HUES6 (cell line): ENCODE results near the gene PEPD.

ENCODE experiments used
- H3K27ac ChIP-seq: 2 replicates; pipeline ENCODE4 v1.7.0; 2013; ENCODE audit warnings: low read depth, mild to moderate bottlenecking, low read length, inconsistent platforms
- H3K27me3 ChIP-seq: 2 replicates; pipeline ENCODE4 v1.6.1; 2013; ENCODE audit warnings: low read length; ENCODE audit not compliant: control insufficient read depth, insufficient read depth
- H3K36me3 ChIP-seq: 2 replicates; pipeline ENCODE4 v1.6.1; 2013; ENCODE audit warnings: low read length; ENCODE audit not compliant: control insufficient read depth, insufficient read depth
- H3K4me1 ChIP-seq: 2 replicates; pipeline ENCODE4 v1.6.1; 2013; ENCODE audit warnings: low read length; ENCODE audit not compliant: control insufficient read depth, insufficient read depth
- H3K4me3 ChIP-seq: 2 replicates; pipeline ENCODE4 v1.5.1; 2013; ENCODE audit warnings: low read depth, low read length
- H3K9ac ChIP-seq: one replicate; pipeline ENCODE4 v1.6.1; 2013; ENCODE audit warnings: mild to moderate bottlenecking, low read length
- H3K9me3 ChIP-seq: 2 replicates; pipeline ENCODE4 v1.6.1; 2013; ENCODE audit warnings: low read depth, low read length; ENCODE audit not compliant: control insufficient read depth, insufficient read depth

PEPD gene

GRCh38 chr19:33368074-33368864, 153.3 kb downstream of the PEPD start:
- H3K9ac ChIP-seq = no peak overlapping the region
- no peaks in the 10 kb centered on the region; the same call in 1 of the 2 replicates for H3K27me3 ChIP-seq
- H3K36me3 ChIP-seq = no peaks in the 10 kb centered on the region
- no peaks in the 10 kb centered on the region for H3K4me1 ChIP-seq
- H3K4me3 ChIP-seq = no peak overlapping the region
- no peak overlapping the region for H3K27ac ChIP-seq
- no peaks in the 10 kb centered on the region for H3K9me3 ChIP-seq

- Histone ChIP-seq H3K9me3 (no peaks in the 10 kb centered on the region), H3K4me3 (no peak overlapping the region), H3K27ac (no peak overlapping the region), H3K36me3 (no peaks in the 10 kb centered on the region), H3K9ac (no peak overlapping the region), H3K4me1 (no peaks in the 10 kb centered on the region), H3K27me3 (peaks cover 5% of the 10 kb centered on the region; the same call in 1 of the 2 replicates)
Measured at GRCh38 chr19:33366897-33367296, 154.7 kb downstream of the PEPD start.

- no peak overlapping the region for H3K27ac ChIP-seq
Measured at GRCh38 chr19:33366127-33366526, 155.5 kb downstream of the PEPD start.

GRCh38 chr19:33365691-33366090, 155.9 kb downstream of the PEPD start:
- Histone ChIP-seq H3K36me3 (no peaks in the 10 kb centered on the region), H3K27ac (no peak overlapping the region), H3K4me3 (no peak overlapping the region), H3K4me1 (no peaks in the 10 kb centered on the region), H3K9me3 (no peaks in the 10 kb centered on the region), H3K9ac (no peak overlapping the region), H3K27me3 (peaks cover 5% of the 10 kb centered on the region; the same call in 1 of the 2 replicates)

More at GRCh38 chr19:33366127-33366526, 155.5 kb downstream of the PEPD start:
- Histone ChIP-seq H3K36me3 (no peaks in the 10 kb centered on the region), H3K9me3 (no peaks in the 10 kb centered on the region), H3K9ac (no peak overlapping the region), H3K4me1 (no peaks in the 10 kb centered on the region), H3K27me3 (peaks cover 5% of the 10 kb centered on the region; the same call in 1 of the 2 replicates), H3K4me3 (no peak overlapping the region)

GRCh38 chr19:33363476-33363875, 158.1 kb downstream of the PEPD start:
- H3K9me3 ChIP-seq = no peaks in the 10 kb centered on the region
- no peak overlapping the region for H3K27ac ChIP-seq
- no peaks in the 10 kb centered on the region for H3K4me1 ChIP-seq
- peaks cover 5% of the 10 kb centered on the region; the same call in 1 of the 2 replicates for H3K27me3 ChIP-seq
- H3K4me3 ChIP-seq = no peak overlapping the region
- H3K9ac ChIP-seq = no peak overlapping the region
- no peaks in the 10 kb centered on the region for H3K36me3 ChIP-seq

- Histone ChIP-seq H3K9ac (no peak overlapping the region), H3K4me1 (no peaks in the 10 kb centered on the region), H3K27me3 (peaks cover 5% of the 10 kb centered on the region; the same call in 1 of the 2 replicates), H3K27ac (no peak overlapping the region), H3K36me3 (no peaks in the 10 kb centered on the region), H3K4me3 (no peak overlapping the region), H3K9me3 (no peaks in the 10 kb centered on the region)
Measured at GRCh38 chr19:33362508-33363228, 158.9 kb downstream of the PEPD start.

- Histone ChIP-seq H3K27me3 (peaks cover 5% of the 10 kb centered on the region; the same call in 1 of the 2 replicates), H3K27ac (no peak overlapping the region), H3K9ac (no peak overlapping the region), H3K36me3 (no peaks in the 10 kb centered on the region), H3K4me1 (no peaks in the 10 kb centered on the region), H3K9me3 (peaks cover 6% of the 10 kb centered on the region; the same call in 1 of the 2 replicates), H3K4me3 (no peak overlapping the region)
Measured at GRCh38 chr19:33359581-33359980, 162.0 kb downstream of the PEPD start.

- Histone ChIP-seq H3K27ac (no peak overlapping the region), H3K4me1 (no peaks in the 10 kb centered on the region), H3K4me3 (no peak overlapping the region), H3K9ac (no peak overlapping the region), H3K9me3 (peaks cover 6% of the 10 kb centered on the region; the same call in 1 of the 2 replicates), H3K36me3 (no peaks in the 10 kb centered on the region), H3K27me3 (0 out of 2 replicates have a peak, but pooled peaks cover 5% of the 10 kb centered on the region)
Measured at GRCh38 chr19:33358408-33358807, 163.2 kb downstream of the PEPD start.

- Histone ChIP-seq H3K9me3 (peaks cover 6% of the 10 kb centered on the region; the same call in 1 of the 2 replicates), H3K9ac (no peak overlapping the region), H3K4me1 (no peaks in the 10 kb centered on the region), H3K4me3 (no peak overlapping the region), H3K27me3 (0 out of 2 replicates have a peak, but pooled peaks cover under 1% of the 10 kb centered on the region), H3K27ac (no peak overlapping the region), H3K36me3 (no peaks in the 10 kb centered on the region)
Measured at GRCh38 chr19:33357556-33357955, 164.0 kb downstream of the PEPD start.

- H3K4me3 ChIP-seq = no peak overlapping the region
- H3K27me3 ChIP-seq = no peaks in the 10 kb centered on the region
- H3K27ac ChIP-seq = no peak overlapping the region
- no peak overlapping the region for H3K9ac ChIP-seq
- peaks cover 6% of the 10 kb centered on the region; the same call in 1 of the 2 replicates for H3K9me3 ChIP-seq
- no peaks in the 10 kb centered on the region for H3K4me1 ChIP-seq
- no peaks in the 10 kb centered on the region for H3K36me3 ChIP-seq
Measured at GRCh38 chr19:33355535-33355934, 166.1 kb downstream of the PEPD start.
